ENCODE data around the gene CCDC138. TPM values are rescaled to one million over a fixed set of nuclear protein-coding genes. Genes with fewer than 3 reads are reported as not detected.

CCDC138 gene
- total RNA-seq, 4 donors from 2014 or later, result 1.9 to 4.6 (median 2.9) TPM

DNA sequence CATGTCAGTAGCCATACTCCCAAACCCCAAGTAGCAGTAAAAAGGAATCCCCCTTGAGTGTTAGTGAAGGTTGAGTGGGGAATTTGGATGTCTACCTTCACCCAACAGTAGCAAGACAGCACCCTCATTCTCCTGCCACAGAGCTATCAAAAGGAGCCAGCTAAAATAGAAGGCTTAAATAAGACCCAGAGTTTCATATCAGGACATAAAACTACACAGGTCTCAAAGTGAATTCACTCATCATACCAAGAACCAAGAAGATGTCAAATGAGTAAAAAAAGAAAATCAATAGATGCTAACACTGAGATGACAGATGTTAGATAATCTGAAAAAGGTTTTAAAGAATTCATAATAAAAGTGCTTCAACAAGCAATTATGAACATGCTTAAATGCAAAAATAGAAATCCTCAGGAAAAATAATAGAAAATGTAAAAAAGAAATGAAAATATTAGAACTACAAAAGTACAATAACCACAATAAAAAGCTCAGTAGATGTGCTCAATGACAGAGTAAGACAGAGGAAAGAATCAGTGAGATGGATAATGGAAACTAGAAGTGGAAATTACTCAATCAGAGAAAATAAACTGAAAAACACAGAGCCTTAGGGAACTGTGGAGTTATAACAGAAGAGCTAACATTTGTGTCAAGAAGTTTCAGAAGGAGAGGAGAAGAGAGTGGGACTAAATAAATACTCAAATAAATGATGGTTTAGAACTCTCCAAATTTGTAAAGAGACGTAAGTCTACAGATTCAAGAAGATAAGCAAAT is 111.9 kb downstream of the CCDC138 start:
- TF ChIP-seq, protein P1, sequence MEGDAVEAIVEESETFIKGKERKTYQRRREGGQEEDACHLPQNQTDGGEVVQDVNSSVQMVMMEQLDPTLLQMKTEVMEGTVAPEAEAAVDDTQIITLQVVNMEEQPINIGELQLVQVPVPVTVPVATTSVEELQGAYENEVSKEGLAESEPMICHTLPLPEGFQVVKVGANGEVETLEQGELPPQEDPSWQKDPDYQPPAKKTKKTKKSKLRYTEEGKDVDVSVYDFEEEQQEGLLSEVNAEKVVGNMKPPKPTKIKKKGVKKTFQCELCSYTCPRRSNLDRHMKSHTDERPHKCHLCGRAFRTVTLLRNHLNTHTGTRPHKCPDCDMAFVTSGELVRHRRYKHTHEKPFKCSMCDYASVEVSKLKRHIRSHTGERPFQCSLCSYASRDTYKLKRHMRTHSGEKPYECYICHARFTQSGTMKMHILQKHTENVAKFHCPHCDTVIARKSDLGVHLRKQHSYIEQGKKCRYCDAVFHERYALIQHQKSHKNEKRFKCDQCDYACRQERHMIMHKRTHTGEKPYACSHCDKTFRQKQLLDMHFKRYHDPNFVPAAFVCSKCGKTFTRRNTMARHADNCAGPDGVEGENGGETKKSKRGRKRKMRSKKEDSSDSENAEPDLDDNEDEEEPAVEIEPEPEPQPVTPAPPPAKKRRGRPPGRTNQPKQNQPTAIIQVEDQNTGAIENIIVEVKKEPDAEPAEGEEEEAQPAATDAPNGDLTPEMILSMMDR (IDR thresholded peaks at IDR 0.05; ENCODE audit: low read depth), result no peak

DNA sequence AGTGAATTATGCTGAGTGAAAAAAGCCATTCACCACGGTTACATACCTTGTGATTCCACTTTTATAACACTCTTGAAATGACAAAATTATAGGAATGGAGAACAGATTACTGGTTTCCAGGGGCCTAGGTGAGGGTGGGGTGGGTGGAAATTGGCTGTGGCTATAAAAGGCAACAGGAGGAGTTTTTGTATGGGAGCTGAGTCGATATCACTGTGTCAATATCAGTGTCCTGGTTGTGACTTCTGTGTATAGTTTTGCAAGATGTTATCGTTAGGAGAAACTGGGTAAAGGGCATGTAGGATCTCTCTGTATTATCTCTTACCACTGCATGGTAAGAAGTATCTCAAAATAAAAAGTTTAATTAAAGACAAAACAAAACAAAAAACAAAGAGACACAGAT is 118.1 kb downstream of the CCDC138 start:
- TF ChIP-seq, protein P1 (IDR thresholded peaks at IDR 0.05; ENCODE audit: low read depth), result no peak

DNA sequence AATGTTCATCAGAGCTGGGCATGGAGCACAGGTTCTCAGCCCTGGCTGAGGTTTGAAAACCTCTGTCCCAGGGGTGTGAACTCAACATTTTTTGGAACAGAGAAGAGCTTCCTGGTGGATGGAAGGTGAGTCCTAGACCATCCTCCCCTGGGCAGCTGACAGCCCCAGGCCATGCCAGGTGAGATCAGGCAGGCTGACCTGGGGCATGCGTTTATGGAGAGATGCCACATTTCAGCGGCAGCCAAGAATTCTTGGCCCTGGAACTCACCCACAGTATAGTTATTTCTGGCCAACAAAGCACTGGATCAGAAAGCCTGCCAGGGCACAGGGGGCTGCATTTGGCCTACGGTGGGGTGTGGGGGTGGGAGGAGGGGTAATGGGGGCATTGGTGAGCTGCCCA is 118.6 kb downstream of the CCDC138 start:
- TF ChIP-seq, protein P1 (IDR thresholded peaks at IDR 0.05; ENCODE audit: low read depth), result no peak

DNA sequence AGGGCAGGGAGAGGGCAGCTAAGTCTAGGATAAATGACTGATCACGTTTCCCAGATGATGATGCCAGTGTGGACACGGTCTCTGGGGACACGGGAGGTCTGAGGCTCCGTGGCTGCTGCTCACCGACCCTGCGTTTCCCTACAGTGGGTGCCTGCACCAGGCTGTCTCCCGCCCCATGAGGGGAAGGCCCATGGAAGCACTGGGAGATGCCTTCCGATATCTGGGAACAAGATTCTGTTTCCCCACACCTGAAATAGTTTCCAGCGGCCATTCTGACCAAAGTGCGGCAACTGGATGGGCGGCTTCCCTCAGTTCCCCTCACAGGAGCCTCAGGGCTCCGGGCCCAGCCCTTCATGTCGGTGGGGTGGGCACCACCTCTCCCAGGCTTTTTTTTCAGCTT is 119.3 kb downstream of the CCDC138 start:
- TF ChIP-seq, protein P1 (IDR thresholded peaks at IDR 0.05; ENCODE audit: low read depth), result no peak

DNA sequence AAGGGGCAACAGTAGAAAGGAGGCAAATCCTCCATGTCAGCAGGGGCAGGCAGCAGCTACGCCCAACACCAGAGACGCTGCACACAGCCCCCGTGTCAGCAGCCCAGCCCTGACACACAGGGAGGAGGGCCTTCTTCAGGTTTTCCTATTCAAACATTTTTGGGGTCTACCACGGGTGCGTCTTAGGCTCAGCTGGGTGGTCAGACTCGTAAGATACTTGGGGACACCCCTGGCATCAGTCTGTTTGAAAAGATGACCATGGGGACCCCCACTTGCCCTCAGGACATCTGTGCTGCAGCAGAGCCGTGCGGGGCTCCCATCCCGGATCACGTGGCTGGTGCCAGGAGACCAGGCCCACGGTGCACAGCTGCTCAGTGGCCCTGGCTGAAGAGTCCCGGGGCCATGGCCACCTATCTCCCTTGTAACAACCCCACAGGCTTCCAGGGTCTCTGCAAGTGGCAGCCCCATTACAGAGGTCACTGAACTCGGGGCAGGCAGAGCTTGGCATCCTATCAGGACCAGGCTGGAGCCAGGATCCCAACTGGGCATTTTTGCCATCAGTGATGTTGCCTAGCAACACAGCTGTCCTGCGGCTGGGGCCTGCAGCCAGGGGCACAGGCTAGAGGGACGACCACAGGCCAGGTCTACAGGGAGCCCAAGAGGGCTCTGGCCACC is 120.0 kb downstream of the CCDC138 start:
- TF ChIP-seq, protein P1 (IDR thresholded peaks at IDR 0.05; ENCODE audit: low read depth), result no peak

DNA sequence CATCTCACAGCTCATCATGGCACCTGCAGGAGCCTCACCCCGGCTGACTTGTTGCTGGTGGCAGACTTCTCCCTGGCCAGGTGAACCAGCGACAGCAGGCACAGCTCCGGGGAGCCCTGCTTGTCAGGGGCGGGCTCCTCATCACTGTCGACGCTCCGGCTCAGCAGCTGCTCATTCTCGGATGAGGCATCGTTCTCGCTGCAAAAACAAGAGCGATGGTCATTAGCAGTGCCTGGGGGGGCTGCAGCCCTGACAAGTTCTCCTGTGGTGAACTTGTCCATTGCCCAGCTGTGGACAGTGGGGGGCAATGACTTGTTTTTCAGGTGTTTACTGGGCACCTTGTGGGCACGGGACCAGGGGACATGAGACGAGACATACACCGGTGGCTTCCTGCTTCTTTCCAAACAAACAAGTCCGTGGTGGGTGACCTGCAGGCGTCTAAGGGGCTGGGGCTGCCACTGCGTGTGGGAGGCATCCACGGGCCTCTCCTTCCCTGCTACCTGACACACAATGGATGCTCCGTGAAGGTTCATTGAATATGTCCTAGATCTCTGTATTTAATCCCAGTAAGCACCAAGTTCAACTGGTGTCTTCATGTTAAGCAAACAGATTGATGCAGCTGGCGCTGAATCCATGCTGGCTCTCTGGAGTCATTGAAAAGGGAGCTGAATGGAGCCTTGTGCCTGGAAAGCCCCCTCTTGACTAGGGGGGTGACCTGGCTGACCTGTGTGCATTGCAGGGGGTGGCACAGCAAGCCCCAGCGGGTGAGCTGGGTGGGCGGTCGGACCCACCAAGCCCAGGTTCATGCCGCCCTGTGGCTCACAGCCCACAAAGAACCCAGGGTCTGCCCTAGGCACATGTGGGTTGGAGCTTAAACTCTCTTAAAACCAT is 121.5 kb downstream of the CCDC138 start:
- TF ChIP-seq, protein P1 (IDR thresholded peaks at IDR 0.05; ENCODE audit: low read depth), result no peak

- TF ChIP-seq, protein P1 (IDR thresholded peaks at IDR 0.05; ENCODE audit: low read depth), result no peak
Measured at GRCh38 chr2:108908713-108909070, 122.1 kb downstream of the CCDC138 start.

Data from subcutaneous adipose tissue (tissue), 4 donors.